Aorta (tissue), 5 donors: ENCODE measurements around the gene TUBA3D. TPM values are rescaled to one million over a fixed set of nuclear protein-coding genes. Genes with fewer than 3 reads are reported as not detected.
"Not testable (repeated sequence)": the region's sequence is repeated elsewhere in the genome, so short reads cannot be mapped to it uniquely, and the experiment has no call there.

Experiments used
- ATAC-seq: fragments of 200-7000 bp; cut with Tn5 transposase; one replicate; pipeline ENCODE4 v1.9.1; 2022; ENCODE audit warnings: moderate library complexity; ENCODE audit not compliant: low FRiP score
- DNase-seq, 2 donors: peaks; one replicate each; pipeline ENCODE4 v3.0.0-alpha.2; 2020
- H3K27ac ChIP-seq, 2 donors: one replicate each; pipeline ENCODE4 v1.5.1; 2013; ENCODE audit warnings: low read length in 2 of 2, mild to moderate bottlenecking in 2 of 2, moderate library complexity in 2 of 2, control low read depth in 1 of 2, inconsistent platforms in 1 of 2, low read depth in 1 of 2
- H3K27me3 ChIP-seq, 2 donors: one replicate each; pipeline ENCODE4 v1.6.1; 2013; ENCODE audit warnings: control low read depth in 1 of 2, low read length in 1 of 2, mild to moderate bottlenecking in 1 of 2, moderate library complexity in 1 of 2; ENCODE audit not compliant: insufficient read depth in 2 of 2, control insufficient read depth in 1 of 2
- H3K36me3 ChIP-seq, 2 donors: one replicate each; pipeline ENCODE4 v1.6.1; 2013; ENCODE audit warnings: control low read depth in 1 of 2, low read length in 1 of 2, mild to moderate bottlenecking in 1 of 2; ENCODE audit not compliant: insufficient read depth in 2 of 2, control insufficient read depth in 1 of 2
- H3K4me1 ChIP-seq, 2 donors: one replicate each; pipeline ENCODE4 v1.6.1; 2013; ENCODE audit warnings: low read length in 2 of 2, control low read depth in 1 of 2, mild to moderate bottlenecking in 1 of 2, moderate library complexity in 1 of 2; ENCODE audit not compliant: insufficient read depth in 2 of 2, control insufficient read depth in 1 of 2
- H3K4me3 ChIP-seq, 2 donors: one replicate each; pipeline ENCODE4 v1.5.1; 2013; ENCODE audit warnings: low read length in 2 of 2, control low read depth in 1 of 2, mild to moderate bottlenecking in 1 of 2
- H3K9me3 ChIP-seq: one replicate; pipeline ENCODE4 v1.6.1; 2013; ENCODE audit warnings: mild to moderate bottlenecking, low read length; ENCODE audit not compliant: control insufficient read depth
- WGBS, 2 donors: extraction: QIAGEN DNeasy Blood & Tissue Kit; methylation state at CpG; one replicate each; pipeline ENCODE4 v1.1.7; 2013; 5-methylcytosine and 5-hydroxymethylcytosine counted together
- intact Hi-C, 2 donors: fragments of 100-400 bp; cut with DNase I; formaldehyde crosslinking; loops; one replicate each; pipeline versions ENCODE4 v1.14.2 to v1.15.0; 2022
- polyA plus RNA-seq, 2 donors: library from polyadenylated mRNA; stranded (reverse); fragments of 200-250 nt; gene quantifications; one replicate each; pipeline ENCODE4 v1.2.3, GENCODE V29; 2013
- total RNA-seq, 2 donors: library from RNA; stranded (reverse); fragmentation: NEBNext Ultra II Directional; extraction: Animal tissue kit (Norgen Biotek cat#: 25700); gene quantifications; one replicate each; pipeline ENCODE4 v1.2.1, GENCODE V29; 2021
- donor health status: healthy with polysubstance abuse.
- donor health status: Bipolar disorder and iron deficiency.
- donor health status: DM: no; HTN: no; CAD: no.
- donor health status: DM: no; HTN: no; CAD: no.
- donor health status: DM: yes; HTN: yes; CAD: no.

TUBA3D gene
- total and polyA plus RNA-seq, 4 donors, result 1.9 TPM; not detected in 3

- Histone ChIP-seq H3K27ac (no peak overlapping the region), H3K9me3 (no peaks in the 10 kb centered on the region), H3K4me3 (no peak overlapping the region), H3K4me1 (no peaks in the 10 kb centered on the region), H3K36me3 (peaks cover 0 to 2% of the 10 kb centered on the region in 2 donors), H3K27me3 (no peaks in the 10 kb centered on the region)
- intact Hi-C loops, result no loop called here
- 76% methylated on average over 20 of the region's 20 CpGs for WGBS, 2 donors
- ATAC-seq (no peak), DNase-seq (peak in 1 of 2 donors; percentile 72)
These were observed 46.3 kb downstream of the TUBA3D start for GRCh38 chr2:131521961-131522781.

GRCh38 chr2:131525256-131525655 is 49.3 kb downstream of the TUBA3D start:
- ATAC-seq, H3K9me3 ChIP-seq, intact Hi-C loops, H3K27me3 ChIP-seq, DNase-seq, H3K36me3 ChIP-seq, H3K27ac ChIP-seq, H3K4me3 ChIP-seq, H3K4me1 ChIP-seq: not testable (repeated sequence)
- WGBS, 2 donors, result 79 to 90% methylated on average over 2 of the region's 2 CpGs

DNA sequence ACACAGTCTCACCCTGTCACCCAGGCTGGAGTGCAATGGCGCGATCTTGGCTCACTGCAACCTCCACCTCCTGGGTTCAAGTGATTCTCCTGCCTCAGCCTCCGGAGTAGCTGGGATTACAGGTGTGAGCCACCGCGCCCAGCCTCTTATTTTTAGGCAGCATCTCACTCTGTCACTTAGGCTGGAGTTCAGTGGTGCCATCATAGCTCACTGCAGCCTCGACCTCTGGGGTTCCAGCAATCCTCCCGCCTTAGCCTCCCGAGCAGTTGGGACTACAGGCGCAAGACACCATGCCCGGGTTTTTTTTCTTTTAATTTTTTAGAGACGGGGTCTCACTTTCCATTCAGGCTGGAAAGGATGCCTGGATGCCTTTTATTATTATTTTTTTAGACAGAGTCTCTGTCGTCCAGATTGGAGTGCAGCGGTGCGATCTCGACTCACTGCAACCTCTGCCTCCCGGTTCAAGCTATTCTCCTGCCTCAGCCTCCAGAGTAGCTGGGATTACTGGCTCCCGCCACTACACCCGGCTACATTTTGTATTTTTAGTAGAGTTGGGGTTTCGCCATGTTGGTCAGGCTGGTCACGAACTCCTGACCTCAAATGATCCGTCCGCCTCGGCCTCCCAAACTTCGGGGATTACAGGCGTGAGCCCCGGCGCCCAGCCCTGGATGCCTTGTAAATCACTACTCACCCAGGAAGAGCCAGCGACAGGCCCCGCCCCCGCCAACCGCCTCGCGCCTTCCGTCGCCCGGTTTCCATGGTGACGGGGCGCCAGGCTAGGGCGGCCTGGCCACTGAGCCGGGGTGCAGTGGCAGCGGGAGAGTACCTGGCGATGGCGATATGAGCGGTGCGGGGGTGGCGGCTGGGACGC is 51.4 kb downstream of the TUBA3D start, which contains the start of gene CCDC74A:
Gene CCDC74A (plus strand): TSS at position 758 of the 871 bp plus-strand sequence. CDS start 83 bp downstream, at position 841.
- H3K4me1 ChIP-seq, intact Hi-C loops, H3K27ac ChIP-seq, H3K9me3 ChIP-seq, H3K27me3 ChIP-seq, H3K36me3 ChIP-seq: not testable (repeated sequence)
- H3K4me3 ChIP-seq, result peak within 1 kb of the TSS; percentile 14 to 29
- WGBS, 2 donors, result 32 to 36% methylated on average over 36 to 41 of the region's 47 CpGs
- DNase-seq (peak; percentile 84 to 91), ATAC-seq (peak; percentile 82)

DNA sequence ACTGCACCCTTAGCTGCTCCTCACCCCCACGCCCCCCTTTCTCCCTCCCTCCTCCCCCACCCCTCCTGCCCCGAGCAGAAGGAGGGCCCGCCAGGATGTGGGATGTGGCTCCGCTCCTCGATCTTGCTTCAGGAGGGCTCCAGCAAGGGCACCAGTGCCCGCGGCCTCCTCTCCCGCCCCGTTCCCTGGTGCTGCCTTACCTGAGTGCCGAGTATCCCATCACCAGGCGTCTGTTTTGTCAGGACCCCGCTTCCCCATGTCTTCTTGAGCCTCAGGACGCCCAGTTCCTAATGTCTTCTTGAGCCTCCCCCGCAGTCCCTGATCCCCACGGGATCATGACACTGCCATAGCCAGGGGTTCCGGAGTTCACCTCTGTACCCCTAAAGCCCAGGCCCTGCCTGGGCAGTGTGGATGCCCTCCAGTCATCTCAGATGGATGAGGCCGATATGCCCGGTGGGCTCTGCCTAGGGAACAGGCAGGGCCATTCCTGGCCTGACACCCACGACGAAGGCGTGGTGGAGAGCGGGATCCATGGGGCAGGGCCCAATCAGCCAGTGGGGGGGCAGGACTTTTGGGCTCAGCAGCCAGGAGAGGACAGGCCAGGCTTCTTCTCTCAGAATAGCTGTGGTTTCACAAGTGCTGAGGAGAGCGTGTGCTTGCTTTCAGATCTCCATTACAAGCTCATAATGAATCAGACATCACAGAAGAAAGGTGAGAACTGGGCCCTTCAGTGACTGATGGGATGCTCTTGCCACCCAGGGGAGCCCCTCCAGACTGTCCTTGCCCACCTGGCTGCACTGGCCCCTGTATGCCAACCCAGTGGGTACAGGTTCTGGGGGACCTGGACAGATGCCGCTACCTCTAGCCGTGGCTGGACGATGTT is 53.3 kb downstream of the TUBA3D start:
- H3K36me3 ChIP-seq, H3K27me3 ChIP-seq, H3K9me3 ChIP-seq, ATAC-seq, H3K4me3 ChIP-seq, intact Hi-C loops, H3K27ac ChIP-seq, H3K4me1 ChIP-seq: not testable (repeated sequence)
- 75 to 77% methylated on average over 23 to 25 of the region's 26 CpGs for WGBS, 2 donors
- DNase-seq, result peak in 1 of 2 donors; percentile 62

- intact Hi-C loops, H3K27me3 ChIP-seq, ATAC-seq, H3K36me3 ChIP-seq, H3K27ac ChIP-seq, H3K4me1 ChIP-seq, H3K4me3 ChIP-seq, H3K9me3 ChIP-seq: not testable (repeated sequence)
- DNase-seq, result peak in 1 of 2 donors; percentile 66
- WGBS, 2 donors, result 98% methylated on average over 4 to 5 of the region's 5 CpGs
These were observed 54.0 kb downstream of the TUBA3D start for GRCh38 chr2:131529864-131530445.

DNA sequence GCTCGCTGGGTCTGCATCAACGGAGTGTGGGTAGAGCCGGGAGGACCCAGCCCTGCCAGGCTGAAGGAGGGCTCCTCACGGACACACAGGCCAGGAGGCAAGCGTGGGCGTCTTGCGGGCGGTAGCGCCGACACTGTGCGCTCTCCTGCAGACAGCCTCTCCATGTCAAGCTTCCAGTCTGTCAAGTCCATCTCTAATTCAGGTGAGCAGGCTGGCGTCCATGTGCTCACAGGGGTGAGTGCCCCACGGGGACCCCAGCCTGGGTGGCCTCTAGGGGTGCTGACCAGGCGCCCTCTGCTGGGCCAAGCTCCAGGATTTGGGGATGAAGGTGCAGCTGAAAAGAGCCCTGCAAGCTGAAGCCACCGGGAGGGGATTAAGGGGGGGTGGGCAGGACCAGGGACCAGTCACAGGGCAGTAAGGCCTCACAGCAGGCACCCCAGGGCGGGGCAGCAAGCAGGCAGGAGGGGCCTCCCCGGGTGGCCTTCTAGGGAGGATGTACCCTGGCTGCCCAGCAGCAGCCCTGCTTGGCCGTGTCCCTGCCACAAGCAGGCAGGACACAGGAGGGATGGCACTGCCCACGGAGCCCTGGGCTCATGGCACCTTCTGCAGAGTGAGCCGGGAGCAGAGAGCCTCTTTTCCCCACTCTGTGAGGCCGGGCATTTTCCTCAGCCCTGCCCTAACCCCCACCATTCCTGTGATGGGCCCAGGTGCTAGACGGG is 54.9 kb downstream of the TUBA3D start:
- H3K27ac ChIP-seq, ATAC-seq, H3K9me3 ChIP-seq, H3K4me1 ChIP-seq, H3K27me3 ChIP-seq, intact Hi-C loops, H3K4me3 ChIP-seq, H3K36me3 ChIP-seq: not testable (repeated sequence)
- peak in 1 of 2 donors; percentile 57 for DNase-seq
- 88 to 89% methylated on average over 16 to 21 of the region's 22 CpGs for WGBS, 2 donors

- DNase-seq, result peak in 1 of 2 donors; percentile 39
- H3K36me3 ChIP-seq, H3K27me3 ChIP-seq, H3K9me3 ChIP-seq, intact Hi-C loops, H3K27ac ChIP-seq, ATAC-seq, H3K4me3 ChIP-seq, H3K4me1 ChIP-seq: not testable (repeated sequence)
- WGBS, 2 donors, result 70 to 94% methylated on average over 2 to 9 of the region's 11 CpGs
These were observed 55.7 kb downstream of the TUBA3D start for GRCh38 chr2:131531547-131532185.
